Smooth muscle cell (in vitro differentiated cells): ENCODE data around the gene CDCP1. TPM values are rescaled to one million over a fixed set of nuclear protein-coding genes. Genes with fewer than 3 reads are reported as not detected.

Experiments
- DNase-seq: peaks from one replicate; lab custom pipeline; 2025; ENCODE audit not compliant: unreplicated experiment; lab: John Stamatoyannopoulos, UW
- H2AFZ ChIP-seq: fragments of 200-600 bp; sonication (generic); 2 replicates; pipeline ENCODE4 v1.6.0; 2016; ENCODE audit warnings: antibody characterized with exemption, low read depth, mild to moderate bottlenecking
- H3F3A ChIP-seq: fragments of 200-600 bp; sonication (generic); 2 replicates; pipeline ENCODE4 v1.6.0; 2017; ENCODE audit warnings: antibody characterized with exemption, low read depth
- H3K27ac ChIP-seq: fragments of 200-600 bp; sonication (generic); 2 replicates; pipeline ENCODE4 v1.5.1; 2016; ENCODE audit warnings: low read depth, mild to moderate bottlenecking
- H3K27me3 ChIP-seq: fragments of 200-600 bp; sonication (generic); 2 replicates; pipeline ENCODE4 v1.6.1; 2016; ENCODE audit warnings: low read depth, mild to moderate bottlenecking
- H3K36me3 ChIP-seq: fragments of 200-600 bp; sonication (generic); 2 replicates; pipeline ENCODE4 v1.5.1; 2016; ENCODE audit warnings: low read depth
- H3K4me1 ChIP-seq: fragments of 200-600 bp; sonication (generic); 2 replicates; pipeline ENCODE4 v1.5.1; 2016; ENCODE audit warnings: low read depth
- H3K4me2 ChIP-seq: fragments of 200-600 bp; sonication (generic); 2 replicates; pipeline ENCODE4 v1.6.0; 2016; ENCODE audit warnings: mild to moderate bottlenecking
- H3K4me3 ChIP-seq: fragments of 200-600 bp; sonication (generic); 2 replicates; pipeline ENCODE4 v1.5.1; 2016; ENCODE audit warnings: mild to moderate bottlenecking
- H3K79me2 ChIP-seq: fragments of 200-600 bp; sonication (generic); 2 replicates; pipeline ENCODE4 v1.6.0; 2016; ENCODE audit warnings: low read depth, mild to moderate bottlenecking
- H3K9ac ChIP-seq: fragments of 200-600 bp; sonication (generic); 2 replicates; pipeline ENCODE4 v1.6.0; 2016; ENCODE audit warnings: low read depth
- H3K9me3 ChIP-seq: fragments of 200-600 bp; sonication (generic); replicated peaks from 2 replicates; pipeline ENCODE4 v1.5.1; 2016; ENCODE audit warnings: low read depth
- H4K20me1 ChIP-seq: fragments of 200-600 bp; sonication (generic); 2 replicates; pipeline ENCODE4 v1.6.0; 2016; ENCODE audit warnings: low read depth
- WGBS: methylation state at CpG from one replicate; pipeline ENCODE4 v1.1.7; 2016; ENCODE audit warnings: low lambda C conversion rate; 5-methylcytosine and 5-hydroxymethylcytosine counted together
- polyA plus RNA-seq: library from polyadenylated mRNA; unstranded; fragments of >200 nt; fragmentation: Nextera tagmentation; extraction: Ambion mirVana; gene quantifications from 2 replicates; pipeline ENCODE4 v1.2.1, GENCODE V29; 2016
- total RNA-seq: library from RNA; depleted of rRNA; stranded (reverse); fragments of >200 nt; gene quantifications from 2 replicates; pipeline ENCODE4 v1.2.3, GENCODE V29; 2014
- TF ChIP-seq, protein P1 (sequence below): fragments of 200-600 bp; sonication (generic); IDR thresholded peaks from 2 replicates; pipeline ENCODE4 v1.5.1; 2017; ENCODE audit warnings: borderline replicate concordance, mild to moderate bottlenecking, antibody characterized with exemption; ENCODE audit not compliant: insufficient read depth, poor library complexity, severe bottlenecking

Gene CDCP1
- total and polyA plus RNA-seq, 2 experiments from 2014 or later: 2.5 to 7.9 TPM

- no peak for DNase-seq
- TF ChIP-seq, protein P1, sequence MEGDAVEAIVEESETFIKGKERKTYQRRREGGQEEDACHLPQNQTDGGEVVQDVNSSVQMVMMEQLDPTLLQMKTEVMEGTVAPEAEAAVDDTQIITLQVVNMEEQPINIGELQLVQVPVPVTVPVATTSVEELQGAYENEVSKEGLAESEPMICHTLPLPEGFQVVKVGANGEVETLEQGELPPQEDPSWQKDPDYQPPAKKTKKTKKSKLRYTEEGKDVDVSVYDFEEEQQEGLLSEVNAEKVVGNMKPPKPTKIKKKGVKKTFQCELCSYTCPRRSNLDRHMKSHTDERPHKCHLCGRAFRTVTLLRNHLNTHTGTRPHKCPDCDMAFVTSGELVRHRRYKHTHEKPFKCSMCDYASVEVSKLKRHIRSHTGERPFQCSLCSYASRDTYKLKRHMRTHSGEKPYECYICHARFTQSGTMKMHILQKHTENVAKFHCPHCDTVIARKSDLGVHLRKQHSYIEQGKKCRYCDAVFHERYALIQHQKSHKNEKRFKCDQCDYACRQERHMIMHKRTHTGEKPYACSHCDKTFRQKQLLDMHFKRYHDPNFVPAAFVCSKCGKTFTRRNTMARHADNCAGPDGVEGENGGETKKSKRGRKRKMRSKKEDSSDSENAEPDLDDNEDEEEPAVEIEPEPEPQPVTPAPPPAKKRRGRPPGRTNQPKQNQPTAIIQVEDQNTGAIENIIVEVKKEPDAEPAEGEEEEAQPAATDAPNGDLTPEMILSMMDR: no peak
- Histone ChIP-seq H3K4me1 (no peaks in the 10 kb centered on the region), H3K36me3 (no peaks in the 10 kb centered on the region), H3K27me3 (no peaks in the 10 kb centered on the region), H3K79me2 (no peaks in the 10 kb centered on the region), H3K9me3 (no peaks in the 10 kb centered on the region), H4K20me1 (no peaks in the 10 kb centered on the region), H2AFZ (no peak overlapping the region), H3K9ac (no peak overlapping the region), H3K4me2 (no peak overlapping the region), H3K4me3 (no peak overlapping the region), H3F3A (no peaks in the 10 kb centered on the region), H3K27ac (no peak overlapping the region)
- 94% methylated on average over 2 of the region's 2 CpGs for WGBS
These were observed 26.3 kb downstream of the CDCP1 start for GRCh38 chr3:45119824-45120358.

DNA sequence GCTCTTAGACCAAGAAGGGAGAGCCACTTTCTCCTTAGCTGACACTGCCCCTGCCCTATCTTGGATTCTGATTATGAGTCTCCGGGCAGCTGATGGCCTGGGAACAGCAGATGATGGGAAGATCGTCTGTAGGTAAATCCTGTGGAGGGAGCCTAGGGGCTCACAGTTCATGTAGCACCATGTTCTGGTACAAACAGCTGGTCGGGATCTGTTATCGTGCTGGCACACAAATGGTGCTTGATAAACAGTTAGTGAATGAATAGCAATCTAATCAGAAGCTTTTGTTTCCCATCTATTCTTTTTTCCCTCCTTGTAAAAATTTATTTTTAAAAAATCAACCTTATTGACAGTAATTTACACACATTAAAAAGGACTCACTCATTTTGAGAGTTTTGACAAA is 26.8 kb downstream of the CDCP1 start:
- Histone ChIP-seq H3K36me3 (no peaks in the 10 kb centered on the region), H3F3A (no peaks in the 10 kb centered on the region), H3K9me3 (no peaks in the 10 kb centered on the region), H2AFZ (no peak overlapping the region), H3K9ac (no peak overlapping the region), H3K79me2 (no peaks in the 10 kb centered on the region), H3K27ac (no peak overlapping the region), H3K4me3 (no peak overlapping the region), H3K4me2 (no peak overlapping the region), H3K27me3 (no peaks in the 10 kb centered on the region), H3K4me1 (no peaks in the 10 kb centered on the region), H4K20me1 (no peaks in the 10 kb centered on the region)
- TF ChIP-seq, protein P1: no peak
- no peak for DNase-seq
- 89% methylated on average over 4 of the region's 4 CpGs for WGBS

DNA sequence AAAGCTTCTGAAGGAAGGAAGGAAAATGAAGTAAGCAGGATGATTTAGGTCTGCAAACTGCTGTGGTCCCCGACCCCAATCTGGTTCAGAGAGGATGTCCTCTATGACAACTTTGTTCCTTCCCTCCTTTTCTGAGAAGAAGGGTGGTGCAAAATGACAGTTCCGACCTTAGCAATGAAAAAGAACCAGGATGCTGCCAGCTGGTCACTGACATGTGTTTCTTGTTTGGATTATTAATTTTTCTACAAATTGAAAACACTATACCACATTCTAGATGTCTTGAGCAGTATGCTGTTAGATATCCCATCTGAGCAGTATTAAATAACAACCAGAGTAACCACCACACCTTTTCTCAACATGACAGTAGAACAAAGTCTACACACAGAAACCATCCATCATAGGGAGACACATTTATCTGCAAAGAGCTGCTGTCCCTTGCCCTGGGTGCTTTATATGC is 27.5 kb downstream of the CDCP1 start:
- no peaks in the 10 kb centered on the region for H3K4me1 ChIP-seq
- H3K4me3 ChIP-seq: no peak overlapping the region
- H4K20me1 ChIP-seq: no peaks in the 10 kb centered on the region
- no peaks in the 10 kb centered on the region for H3K9me3 ChIP-seq
- TF ChIP-seq, protein P1: no peak
- WGBS: 90% methylated on average over 2 of the region's 2 CpGs
- no peak for DNase-seq
- no peaks in the 10 kb centered on the region for H3F3A ChIP-seq
- H3K79me2 ChIP-seq: no peaks in the 10 kb centered on the region
- H2AFZ ChIP-seq: no peak overlapping the region
- H3K9ac ChIP-seq: no peak overlapping the region
- no peak overlapping the region for H3K27ac ChIP-seq
- H3K27me3 ChIP-seq: no peaks in the 10 kb centered on the region
- H3K36me3 ChIP-seq: no peaks in the 10 kb centered on the region
- H3K4me2 ChIP-seq: no peak overlapping the region

DNA sequence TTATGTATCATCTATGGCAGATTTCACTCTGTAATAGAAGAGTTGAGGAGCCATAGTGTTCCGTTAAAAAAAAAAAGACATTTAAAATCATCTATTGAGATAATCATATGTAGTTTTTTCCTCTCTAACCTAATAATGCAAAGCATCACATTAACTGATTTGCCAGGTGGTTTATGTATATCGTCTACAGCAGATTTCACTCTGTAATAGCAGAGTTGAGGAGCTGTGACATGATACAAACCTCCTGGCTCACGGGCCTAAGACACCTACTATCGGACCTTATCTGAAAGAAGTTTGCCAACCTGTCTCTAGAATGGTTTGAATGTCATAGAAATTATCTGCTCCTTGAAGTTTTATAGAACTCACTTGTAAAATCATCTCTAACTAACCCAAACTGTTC is 29.8 kb downstream of the CDCP1 start:
- Histone ChIP-seq H3K27ac (no peak overlapping the region), H3K4me3 (no peak overlapping the region), H3K27me3 (no peaks in the 10 kb centered on the region), H4K20me1 (no peaks in the 10 kb centered on the region), H3K36me3 (no peaks in the 10 kb centered on the region), H3K9ac (no peak overlapping the region), H3K4me2 (no peak overlapping the region), H2AFZ (no peak overlapping the region), H3K9me3 (no peaks in the 10 kb centered on the region), H3F3A (no peaks in the 10 kb centered on the region), H3K79me2 (no peaks in the 10 kb centered on the region), H3K4me1 (no peaks in the 10 kb centered on the region)
- DNase-seq: no peak
- TF ChIP-seq, protein P1: no peak
- WGBS: 97% methylated on average over 4 of the region's 4 CpGs
